Sigmoid colon (tissue), 7 donors: ENCODE data around the gene IQCM. TPM values are rescaled to one million over a fixed set of nuclear protein-coding genes. Genes with fewer than 3 reads are reported as not detected.
A peak's percentile ranks its signal among the peaks of the same experiment; 100 is the strongest.

Source experiments
- DNase-seq: peaks from one replicate; pipeline ENCODE4 v3.0.0-alpha.2; 2019
- H3K27ac ChIP-seq, 4 donors: fragments of 200-600 bp; sonication (generic); one replicate each; pipeline ENCODE4 v1.5.1; 2016 to 2019; ENCODE audit warnings: mild to moderate bottlenecking in 1 of 4
- H3K27me3 ChIP-seq, 3 donors: fragments of 200-600 bp; sonication (generic); one replicate each; pipeline ENCODE4 v1.5.1; 2019; ENCODE audit warnings: mild to moderate bottlenecking in 1 of 3
- H3K36me3 ChIP-seq, 4 donors: fragments of 200-600 bp; sonication (generic); one replicate each; pipeline ENCODE4 v1.5.1; 2016 to 2019
- H3K4me1 ChIP-seq, 4 donors: fragments of 200-600 bp; sonication (generic); one replicate each; pipeline ENCODE4 v1.5.1; 2017 to 2019
- H3K4me3 ChIP-seq, 4 donors: fragments of 200-600 bp; sonication (generic); one replicate each; pipeline ENCODE4 v1.5.1; 2017 to 2019; ENCODE audit warnings: mild to moderate bottlenecking in 2 of 4, moderate library complexity in 1 of 4
- H3K9me3 ChIP-seq, 4 donors: fragments of 200-600 bp in 3 of 4; sonication (generic) in 3 of 4; one replicate each; pipeline versions ENCODE4 v1.5.1 to v1.6.1; 2013 to 2019
- CTCF ChIP-seq, 4 experiments: fragments of 450-650 bp in 3 of 4; fragments of 200-600 bp in 1 of 4; IDR thresholded peaks; one replicate each; pipeline ENCODE4 v1.5.1; 2016 to 2019; ENCODE audit warnings: antibody characterized with exemption in 4 of 4, mild to moderate bottlenecking in 3 of 4, moderate library complexity in 2 of 4
- EP300 ChIP-seq, 4 donors: sonication (generic); formaldehyde crosslinking; IDR thresholded peaks; one replicate each; pipeline ENCODE4 v1.6.1; 2017; ENCODE audit warnings: antibody characterized with exemption in 4 of 4
- POLR2A ChIP-seq, 2 donors: fragments of 450-650 bp; IDR thresholded peaks; one replicate each; pipeline ENCODE4 v1.6.1; 2016; ENCODE audit warnings: antibody characterized with exemption in 2 of 2, mild to moderate bottlenecking in 2 of 2, moderate library complexity in 2 of 2
- POLR2AphosphoS5 ChIP-seq, 4 donors: sonication (generic); formaldehyde crosslinking; IDR thresholded peaks; one replicate each; pipeline ENCODE4 v1.6.1; 2017; ENCODE audit warnings: antibody characterized with exemption in 4 of 4
- WGBS, 2 donors: extraction: QIAGEN DNeasy Blood & Tissue Kit; methylation state at CpG; one replicate each; pipeline ENCODE4 v1.1.7; 2013; 5-methylcytosine and 5-hydroxymethylcytosine counted together
- intact Hi-C: fragments of 100-400 bp; cut with DNase I; formaldehyde crosslinking; loops from one replicate; pipeline ENCODE4 v1.15.1; 2023
- polyA plus RNA-seq, 3 donors: library from polyadenylated mRNA; stranded (reverse); fragments of 200-250 nt; gene quantifications; one replicate each; pipeline ENCODE4 v1.2.3, GENCODE V29; 2013
- total RNA-seq, 4 donors: library from RNA; depleted of rRNA; stranded (reverse); fragments of >200 nt; gene quantifications; one replicate each; pipeline ENCODE4 v1.1.0, GENCODE V29; 2016
- donor health status: healthy with polysubstance abuse.
- donor health status: Bipolar disorder and iron deficiency.
- donor health status: healthy.

IQCM gene
- total and polyA plus RNA-seq, 7 donors, result 0.41 to 1.2 TPM; not detected in 5

- intact Hi-C loops, result no loop called here
- Histone ChIP-seq H3K4me1 (peaks cover 0 to 12% (median 8%) of the 10 kb centered on the region in 4 donors), H3K36me3 (no peaks in the 10 kb centered on the region), H3K27ac (no peak overlapping the region), H3K27me3 (no peaks in the 10 kb centered on the region), H3K4me3 (no peak overlapping the region), H3K9me3 (peaks cover 0 to 2% (median 0%) of the 10 kb centered on the region in 4 donors)
- DNase-seq, result no peak
- TF ChIP-seq POLR2AphosphoS5 (IDR thresholded peaks at IDR 0.05) (no peak), CTCF (IDR thresholded peaks at IDR 0.05) (no peak), EP300 (IDR thresholded peaks at IDR 0.05) (no peak), POLR2A (IDR thresholded peaks at IDR 0.05) (no peak)
- WGBS, 2 donors, result 54 to 67% methylated on average over 3 of the region's 3 CpGs
Measured at GRCh38 chr4:149404143-149404542, 411.5 kb downstream of the IQCM start.

GRCh38 chr4:149403081-149403480, 412.6 kb downstream of the IQCM start:
- H3K4me1 ChIP-seq, result peaks cover 0 to 9% (median 4%) of the 10 kb centered on the region in 4 donors
- no peak overlapping the region for H3K4me3 ChIP-seq
- H3K9me3 ChIP-seq, result peaks cover 0 to 2% (median 0%) of the 10 kb centered on the region in 4 donors
- intact Hi-C loops, result no loop called here
- no peaks in the 10 kb centered on the region for H3K27me3 ChIP-seq
- TF ChIP-seq POLR2AphosphoS5 (IDR thresholded peaks at IDR 0.05), result no peak
- no peak for TF ChIP-seq EP300 (IDR thresholded peaks at IDR 0.05)
- TF ChIP-seq CTCF (IDR thresholded peaks at IDR 0.05), result no peak
- no peak for TF ChIP-seq POLR2A (IDR thresholded peaks at IDR 0.05)
- H3K36me3 ChIP-seq, result no peaks in the 10 kb centered on the region
- no peak for DNase-seq
- H3K27ac ChIP-seq, result no peak overlapping the region
- WGBS, 2 donors, result 77 to 85% methylated on average over 2 of the region's 2 CpGs

GRCh38 chr4:149398993-149399392, 416.6 kb downstream of the IQCM start:
- Histone ChIP-seq H3K4me3 (no peak overlapping the region), H3K9me3 (no peaks in the 10 kb centered on the region), H3K27ac (no peak overlapping the region), H3K36me3 (no peaks in the 10 kb centered on the region), H3K4me1 (peaks cover 0 to 9% (median 4%) of the 10 kb centered on the region in 4 donors), H3K27me3 (no peaks in the 10 kb centered on the region)
- WGBS, 2 donors, result 83 to 88% methylated on average over 3 of the region's 3 CpGs
- DNase-seq, result no peak
- TF ChIP-seq POLR2A (IDR thresholded peaks at IDR 0.05), result no peak
- intact Hi-C loops, result no loop called here

- TF ChIP-seq CTCF (IDR thresholded peaks at IDR 0.05) (peak in 1 of 4 experiments; percentile 11), POLR2AphosphoS5 (IDR thresholded peaks at IDR 0.05) (no peak), POLR2A (IDR thresholded peaks at IDR 0.05) (no peak), EP300 (IDR thresholded peaks at IDR 0.05) (no peak)
- H3K36me3 ChIP-seq, result no peaks in the 10 kb centered on the region
- 29 to 42% methylated on average over 4 of the region's 4 CpGs for whole genome bisulfite sequencing, 2 donors
- H3K4me3 ChIP-seq, result no peak overlapping the region
- H3K27ac ChIP-seq, result no peak overlapping the region
- no peaks in the 10 kb centered on the region for H3K4me1 ChIP-seq
- H3K9me3 ChIP-seq, result no peaks in the 10 kb centered on the region
- no peak for DNase-seq
- intact Hi-C loops, result no loop called here
- no peaks in the 10 kb centered on the region for H3K27me3 ChIP-seq
Measured at GRCh38 chr4:149370785-149371420, 444.7 kb downstream of the IQCM start.

GRCh38 chr4:149370002-149370401, 445.6 kb downstream of the IQCM start:
- intact Hi-C loops, result no loop called here
- no peak overlapping the region for H3K27ac ChIP-seq
- H3K4me3 ChIP-seq, result no peak overlapping the region
- H3K27me3 ChIP-seq, result no peaks in the 10 kb centered on the region
- no peak for DNase-seq
- H3K36me3 ChIP-seq, result no peaks in the 10 kb centered on the region
- H3K9me3 ChIP-seq, result no peaks in the 10 kb centered on the region
- 25 to 65% methylated on average over 3 of the region's 3 CpGs for WGBS, 2 donors
- no peaks in the 10 kb centered on the region for H3K4me1 ChIP-seq
- TF ChIP-seq CTCF (IDR thresholded peaks at IDR 0.05), result no peak
- no peak for TF ChIP-seq EP300 (IDR thresholded peaks at IDR 0.05)
- TF ChIP-seq POLR2AphosphoS5 (IDR thresholded peaks at IDR 0.05), result no peak
- no peak for TF ChIP-seq POLR2A (IDR thresholded peaks at IDR 0.05)
